ENCODE data around the gene GCHFR. TPM values are rescaled to one million over a fixed set of nuclear protein-coding genes. Genes with fewer than 3 reads are reported as not detected.

The GCHFR gene
- total RNA-seq, 1 donor: 15.5 TPM

DNA sequence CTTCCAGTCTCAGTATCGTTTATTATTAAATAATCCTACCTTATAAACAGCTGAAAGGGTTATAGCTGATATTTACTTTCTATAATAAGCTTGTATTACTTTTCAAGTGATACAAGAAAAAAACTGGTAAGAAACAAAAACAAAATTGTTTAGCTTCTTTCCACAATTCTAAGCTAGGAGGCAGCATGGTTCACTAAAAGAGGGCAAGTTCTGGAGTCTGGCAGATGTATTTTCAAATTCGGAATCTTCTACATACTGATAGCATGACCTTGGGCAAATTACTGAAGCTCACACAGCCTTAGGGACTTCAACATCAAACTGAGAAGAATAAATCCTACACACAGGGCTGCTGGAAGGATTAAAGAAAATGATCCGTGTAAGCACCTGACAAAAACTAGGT lies 21.3 kb downstream of the GCHFR start:
- Histone ChIP-seq H3K4me1 (ENCODE audit: insufficient read depth, low read length) (peaks cover 24% of the 10 kb centered on the region), H3K4me3 (ENCODE audit: low read length) (no peak overlapping the region), H3K9me3 (ENCODE audit: low read depth, low read length) (no peaks in the 10 kb centered on the region), H3K27me3 (ENCODE audit: insufficient read depth, low read length) (no peaks in the 10 kb centered on the region)

DNA sequence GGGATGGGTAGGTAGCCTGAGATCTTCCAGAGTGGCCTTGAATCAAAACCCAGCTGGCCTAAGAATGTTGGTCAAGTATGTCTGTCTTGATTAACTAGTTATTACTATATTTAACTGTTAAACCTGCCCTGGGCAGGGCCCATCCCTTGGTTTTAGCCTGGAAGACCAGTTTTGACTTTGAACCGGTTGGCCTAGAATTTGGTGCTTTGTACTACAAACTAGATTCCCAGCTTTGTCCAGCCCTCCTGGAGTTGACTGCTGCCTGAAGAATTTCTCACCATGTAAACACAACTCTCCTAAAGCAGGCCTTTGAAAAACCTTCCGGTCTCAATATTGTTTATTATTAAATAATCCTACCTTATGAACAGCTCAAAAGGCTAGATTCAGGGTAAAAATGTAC lies 21.9 kb downstream of the GCHFR start:
- no peaks in the 10 kb centered on the region for H3K27me3 ChIP-seq (ENCODE audit: insufficient read depth, low read length)
- H3K9me3 ChIP-seq (ENCODE audit: low read depth, low read length): no peaks in the 10 kb centered on the region
- H3K4me1 ChIP-seq (ENCODE audit: insufficient read depth, low read length): peaks cover 24% of the 10 kb centered on the region
- H3K4me3 ChIP-seq (ENCODE audit: low read length): no peak overlapping the region

DNA sequence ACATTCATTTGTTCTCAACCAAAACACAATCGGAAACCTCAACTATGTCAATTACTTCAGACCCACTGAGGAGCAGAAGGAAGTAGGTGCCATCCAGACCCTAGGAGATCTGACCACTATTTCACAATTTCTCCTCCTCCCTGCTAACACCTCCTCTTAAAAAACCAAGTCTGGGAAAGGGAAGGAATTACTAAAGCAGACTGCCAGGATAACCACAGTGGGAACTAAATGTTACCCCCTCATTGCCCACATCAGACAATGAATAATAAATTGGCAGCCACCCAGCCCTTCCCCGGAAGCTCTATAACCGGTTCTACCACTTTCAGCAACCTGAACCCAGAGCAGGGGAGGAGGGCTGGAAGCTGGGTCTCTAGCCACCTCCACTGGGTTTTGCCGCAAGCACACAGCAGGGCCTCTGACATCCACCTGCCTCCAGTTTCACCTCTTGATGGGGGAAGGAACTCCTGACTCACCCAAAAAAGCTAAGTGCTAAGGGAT lies 23.5 kb downstream of the GCHFR start:
- Histone ChIP-seq H3K27me3 (ENCODE audit: insufficient read depth, low read length) (no peaks in the 10 kb centered on the region), H3K9me3 (ENCODE audit: low read depth, low read length) (no peaks in the 10 kb centered on the region), H3K4me3 (ENCODE audit: low read length) (no peak overlapping the region), H3K4me1 (ENCODE audit: insufficient read depth, low read length) (peaks cover 24% of the 10 kb centered on the region)

DNA sequence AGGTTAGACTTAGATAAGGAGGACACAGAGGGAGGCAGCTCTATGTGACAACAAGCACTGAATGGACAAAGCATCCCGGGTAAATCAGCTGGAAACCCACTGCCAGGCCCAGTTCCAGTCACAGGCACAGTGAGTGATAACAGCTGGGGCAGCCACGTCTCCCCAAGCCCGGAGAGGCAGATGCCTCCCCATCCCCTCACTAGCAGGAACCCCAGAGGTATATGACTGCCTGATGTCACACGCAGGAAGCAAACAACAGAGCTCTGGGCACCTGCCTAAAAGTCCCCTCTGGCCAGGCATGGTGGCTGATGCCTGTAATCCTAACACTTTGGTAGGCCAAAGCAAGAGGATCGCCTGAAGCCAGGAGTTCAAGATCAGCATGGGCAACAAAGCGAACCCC lies 24.1 kb downstream of the GCHFR start:
- peaks cover 24% of the 10 kb centered on the region for H3K4me1 ChIP-seq (ENCODE audit: insufficient read depth, low read length)
- H3K9me3 ChIP-seq (ENCODE audit: low read depth, low read length): no peaks in the 10 kb centered on the region
- H3K27me3 ChIP-seq (ENCODE audit: insufficient read depth, low read length): no peaks in the 10 kb centered on the region
- no peak overlapping the region for H3K4me3 ChIP-seq (ENCODE audit: low read length)

DNA sequence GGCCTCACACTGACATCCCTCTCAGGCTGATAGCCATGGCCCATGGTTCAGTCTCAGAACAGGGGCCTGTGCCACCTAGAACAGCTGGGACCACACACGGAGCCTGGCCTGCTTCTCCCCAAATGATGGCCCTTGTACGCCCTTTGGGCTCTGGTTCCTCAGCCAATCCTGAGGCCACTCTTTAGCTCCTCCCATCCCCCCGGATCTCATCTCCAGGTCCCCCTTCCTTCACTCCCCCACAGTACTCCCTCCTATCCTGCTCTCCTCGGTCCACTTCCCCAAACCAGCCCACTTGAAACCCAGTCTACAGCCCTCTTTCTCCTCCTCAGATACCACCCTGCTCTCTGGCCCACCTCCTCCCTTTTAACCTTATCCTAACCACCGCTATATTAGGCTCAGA lies 25.3 kb downstream of the GCHFR start:
- H3K4me1 ChIP-seq (ENCODE audit: insufficient read depth, low read length): peaks cover 24% of the 10 kb centered on the region
- no peaks in the 10 kb centered on the region for H3K27me3 ChIP-seq (ENCODE audit: insufficient read depth, low read length)
- no peak overlapping the region for H3K4me3 ChIP-seq (ENCODE audit: low read length)
- no peaks in the 10 kb centered on the region for H3K9me3 ChIP-seq (ENCODE audit: low read depth, low read length)

DNA sequence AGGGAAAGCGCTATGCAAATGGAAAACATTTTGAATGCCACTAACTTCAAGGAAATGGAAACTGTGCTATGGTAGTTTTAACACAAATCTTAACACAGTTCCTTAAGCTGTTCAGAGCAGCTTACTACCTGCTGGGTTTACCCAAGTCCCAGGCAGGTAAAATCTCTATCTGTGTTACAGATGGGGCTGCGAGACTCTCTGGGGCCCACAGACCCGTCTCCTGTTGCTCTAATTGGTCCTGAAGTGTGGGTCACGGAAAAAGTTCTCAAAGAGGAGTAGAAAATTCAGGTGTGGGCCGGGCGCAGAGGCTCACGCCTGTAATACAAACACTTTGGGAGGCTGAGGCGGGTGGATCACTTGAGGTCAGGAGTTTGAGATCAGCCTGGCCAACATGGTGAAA lies 26.1 kb downstream of the GCHFR start:
- Histone ChIP-seq H3K27me3 (ENCODE audit: insufficient read depth, low read length) (no peaks in the 10 kb centered on the region), H3K9me3 (ENCODE audit: low read depth, low read length) (no peaks in the 10 kb centered on the region), H3K4me3 (ENCODE audit: low read length) (no peak overlapping the region)

DNA sequence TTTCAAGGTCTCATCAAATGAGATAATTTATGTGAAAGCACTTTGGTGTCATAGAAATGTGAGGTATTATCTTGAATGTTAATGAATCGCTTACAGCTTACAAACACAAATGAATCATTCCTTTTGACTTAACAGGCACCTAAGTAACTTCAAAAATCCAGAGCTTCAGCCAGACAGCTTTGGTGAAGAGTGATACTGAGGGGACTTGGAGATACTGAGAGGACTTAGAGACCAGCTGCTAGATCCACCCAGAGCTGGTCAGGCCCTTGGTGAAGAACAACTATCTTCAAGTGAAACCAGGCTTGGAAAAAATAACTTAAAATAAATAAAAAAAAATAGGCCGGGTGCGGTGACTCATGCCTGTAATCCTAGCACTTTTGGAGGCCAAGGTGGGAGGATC lies 26.9 kb downstream of the GCHFR start:
- Histone ChIP-seq H3K27me3 (ENCODE audit: insufficient read depth, low read length) (no peaks in the 10 kb centered on the region), H3K4me1 (ENCODE audit: insufficient read depth, low read length) (peaks cover 32% of the 10 kb centered on the region), H3K9me3 (ENCODE audit: low read depth, low read length) (no peaks in the 10 kb centered on the region), H3K4me3 (ENCODE audit: low read length) (no peak overlapping the region)

More for the DNA sequence above, 26.1 kb downstream of the GCHFR start:
- peaks cover 25% of the 10 kb centered on the region for H3K4me1 ChIP-seq (ENCODE audit: insufficient read depth, low read length)

DNA sequence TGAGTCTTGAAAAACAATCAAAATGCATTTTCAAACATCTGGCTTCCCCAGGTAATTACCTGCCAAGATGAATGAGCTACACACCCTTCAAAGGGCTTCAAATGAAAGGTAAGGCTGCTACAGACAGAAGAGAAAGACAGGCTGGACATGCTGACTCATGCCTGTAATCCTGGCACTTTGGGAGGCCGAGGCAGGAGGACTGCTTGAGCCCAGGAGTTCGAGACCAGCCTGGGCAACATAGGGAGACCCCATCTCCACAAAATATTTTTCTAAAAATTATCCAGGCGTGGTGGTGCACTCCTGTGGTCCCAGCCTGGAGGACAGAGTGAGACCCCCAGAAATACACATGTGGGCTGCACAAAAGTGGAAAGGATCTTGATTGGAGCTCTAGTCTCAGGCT lies 28.5 kb downstream of the GCHFR start:
- Histone ChIP-seq H3K4me1 (ENCODE audit: insufficient read depth, low read length) (peaks cover 28% of the 10 kb centered on the region), H3K9me3 (ENCODE audit: low read depth, low read length) (no peaks in the 10 kb centered on the region)

DNA sequence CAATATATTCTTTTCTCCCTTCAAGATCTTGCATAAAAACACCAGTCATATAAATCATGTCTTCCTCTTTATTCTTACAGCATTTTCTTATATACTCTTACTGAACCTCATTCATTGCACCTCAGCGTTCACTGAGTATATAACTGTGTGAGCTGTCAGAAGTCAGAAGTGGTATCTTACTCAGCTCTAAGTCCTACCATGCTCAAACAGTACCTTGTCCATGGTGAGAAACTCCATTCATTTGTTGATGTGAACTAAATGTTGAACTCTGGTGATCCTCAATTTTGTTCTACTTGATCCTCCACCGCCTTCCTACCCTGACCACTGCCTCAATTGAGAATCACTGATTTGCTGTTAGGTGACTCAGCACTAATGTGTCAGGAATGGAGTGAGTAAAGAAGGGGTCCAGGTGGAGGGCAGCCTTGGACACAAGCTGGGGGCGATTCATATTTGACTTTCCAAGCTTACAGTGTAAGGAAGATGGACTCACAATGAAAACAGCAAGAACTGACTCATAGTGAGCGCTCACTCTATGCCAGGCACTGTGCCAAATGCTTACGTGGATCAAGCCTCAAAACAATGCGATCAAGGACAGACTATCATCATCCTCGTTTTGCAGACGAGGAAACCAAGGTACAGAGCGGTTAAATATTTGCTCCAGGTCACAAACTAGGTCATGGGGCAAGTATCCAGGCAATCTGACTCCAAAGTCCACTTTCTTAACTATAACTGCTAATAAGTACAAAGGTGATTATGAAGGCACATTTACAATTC lies 29.5 kb downstream of the GCHFR start:
- Histone ChIP-seq H3K4me1 (ENCODE audit: insufficient read depth, low read length) (peaks cover 20% of the 10 kb centered on the region), H3K9me3 (ENCODE audit: low read depth, low read length) (no peaks in the 10 kb centered on the region), H3K27me3 (ENCODE audit: insufficient read depth, low read length) (no peaks in the 10 kb centered on the region), H3K4me3 (ENCODE audit: low read length) (no peak overlapping the region)

More for the DNA sequence above, 28.5 kb downstream of the GCHFR start:
- no peak overlapping the region for H3K4me3 ChIP-seq (ENCODE audit: low read length)
- no peaks in the 10 kb centered on the region for H3K27me3 ChIP-seq (ENCODE audit: insufficient read depth, low read length)

DNA sequence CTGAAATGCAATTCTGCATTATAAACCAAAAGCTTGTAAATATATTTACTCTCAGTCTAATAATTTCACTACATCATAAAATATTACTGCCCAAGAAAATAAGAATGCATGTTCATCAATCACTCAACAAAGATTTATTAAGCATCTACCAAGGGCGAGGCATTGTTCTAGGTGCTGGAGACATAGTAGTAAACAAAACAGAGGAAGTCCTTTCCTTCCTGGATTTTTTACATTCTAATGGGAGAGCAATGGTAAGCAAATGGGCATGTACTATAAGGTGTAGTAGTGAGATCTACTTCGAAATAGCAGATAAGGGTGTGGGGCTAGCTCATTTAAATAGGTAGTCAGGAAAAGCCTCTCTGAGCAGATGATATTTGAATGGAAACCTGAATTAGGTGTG lies 32.2 kb downstream of the GCHFR start:
- Histone ChIP-seq H3K4me1 (ENCODE audit: insufficient read depth, low read length) (peaks cover 14% of the 10 kb centered on the region), H3K27me3 (ENCODE audit: insufficient read depth, low read length) (no peaks in the 10 kb centered on the region), H3K9me3 (ENCODE audit: low read depth, low read length) (no peaks in the 10 kb centered on the region), H3K4me3 (ENCODE audit: low read length) (no peak overlapping the region)

DNA sequence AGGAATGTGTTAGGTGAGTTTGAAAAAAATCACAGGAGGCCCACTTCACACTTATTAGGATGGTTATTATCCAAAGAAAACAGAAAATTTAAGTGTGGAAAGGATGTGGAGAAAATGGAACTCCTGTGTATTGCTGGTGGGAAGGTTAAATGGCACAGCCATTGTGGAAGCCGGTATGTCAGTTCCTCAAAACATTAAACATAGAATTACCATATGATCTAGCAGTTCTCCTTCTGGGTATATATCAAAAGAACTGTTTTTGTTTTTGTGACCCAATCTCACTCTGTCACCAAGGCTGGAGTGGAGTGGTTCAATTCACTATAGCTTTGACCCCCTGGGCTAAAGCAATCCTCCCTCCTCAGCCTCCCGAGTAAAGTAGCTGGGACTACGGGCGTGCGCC lies 32.6 kb downstream of the GCHFR start:
- Histone ChIP-seq H3K27me3 (ENCODE audit: insufficient read depth, low read length) (no peaks in the 10 kb centered on the region), H3K4me1 (ENCODE audit: insufficient read depth, low read length) (peaks cover 14% of the 10 kb centered on the region), H3K4me3 (ENCODE audit: low read length) (no peak overlapping the region), H3K9me3 (ENCODE audit: low read depth, low read length) (no peaks in the 10 kb centered on the region)

DNA sequence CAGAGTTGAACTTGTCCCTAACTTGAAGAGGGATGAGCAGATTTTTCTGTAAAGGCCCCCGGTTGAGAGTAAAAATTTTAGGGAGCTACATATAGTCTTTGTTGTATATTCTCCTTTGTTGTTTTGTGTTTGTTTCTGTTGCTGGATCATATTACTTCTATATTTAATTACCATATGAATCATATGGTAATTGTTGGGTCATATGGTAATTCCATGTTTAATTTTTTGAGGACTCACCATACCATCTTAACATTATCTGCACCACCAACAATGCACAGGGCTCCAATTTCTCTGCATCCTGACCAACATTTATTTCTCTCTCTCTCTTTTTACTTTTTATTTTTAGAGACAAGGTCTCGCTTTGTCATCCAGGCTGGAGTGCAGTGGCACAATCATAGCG lies 35.7 kb downstream of the GCHFR start:
- no peaks in the 10 kb centered on the region for H3K27me3 ChIP-seq (ENCODE audit: insufficient read depth, low read length)
- peaks cover 14% of the 10 kb centered on the region for H3K4me1 ChIP-seq (ENCODE audit: insufficient read depth, low read length)
- H3K4me3 ChIP-seq (ENCODE audit: low read length): no peak overlapping the region
- no peaks in the 10 kb centered on the region for H3K9me3 ChIP-seq (ENCODE audit: low read depth, low read length)

DNA sequence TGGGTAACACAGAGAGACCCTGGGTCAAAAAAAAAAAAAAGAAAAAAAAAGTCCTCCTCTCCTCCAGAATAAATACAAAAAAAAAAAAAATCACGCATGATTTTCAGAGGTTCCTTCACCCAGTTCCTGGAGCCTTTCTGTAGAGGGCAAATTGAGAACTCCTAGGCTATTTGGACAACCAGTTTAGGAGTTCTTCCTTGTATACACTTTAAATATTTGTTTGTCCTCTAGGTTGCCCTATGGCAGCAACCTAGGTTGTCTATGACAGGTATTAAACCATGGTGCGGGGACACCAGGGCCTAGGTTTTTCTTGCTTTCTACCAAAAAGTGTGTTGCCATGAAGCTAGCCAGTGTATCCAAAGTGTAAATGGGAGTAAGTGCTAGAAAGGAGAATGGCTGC lies 39.2 kb downstream of the GCHFR start:
- H3K4me1 ChIP-seq (ENCODE audit: insufficient read depth, low read length): peaks cover 15% of the 10 kb centered on the region
- H3K9me3 ChIP-seq (ENCODE audit: low read depth, low read length): no peaks in the 10 kb centered on the region
- no peaks in the 10 kb centered on the region for H3K27me3 ChIP-seq (ENCODE audit: insufficient read depth, low read length)
- H3K4me3 ChIP-seq (ENCODE audit: low read length): no peak overlapping the region

DNA sequence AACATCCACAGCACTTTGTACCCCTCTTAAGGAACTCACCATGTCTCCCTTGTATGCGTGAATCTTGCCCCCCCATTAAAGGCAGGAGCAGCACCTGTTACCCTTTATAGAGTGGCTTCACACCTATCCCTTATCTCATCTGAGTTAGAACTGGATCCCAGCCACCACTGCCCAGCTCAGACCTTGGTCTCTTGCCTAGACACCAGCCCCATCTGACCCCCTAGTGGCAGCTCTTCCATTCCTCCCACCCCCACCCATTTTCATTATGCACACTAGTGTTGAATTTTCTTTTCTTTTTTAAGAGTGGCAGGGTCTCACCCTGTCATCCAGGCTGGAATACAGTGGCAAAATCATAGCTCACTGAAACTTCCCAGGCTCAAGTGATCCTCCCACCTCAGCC lies 39.8 kb downstream of the GCHFR start:
- H3K27me3 ChIP-seq (ENCODE audit: insufficient read depth, low read length): no peaks in the 10 kb centered on the region
- no peaks in the 10 kb centered on the region for H3K9me3 ChIP-seq (ENCODE audit: low read depth, low read length)
- peaks cover 21% of the 10 kb centered on the region for H3K4me1 ChIP-seq (ENCODE audit: insufficient read depth, low read length)
- no peak overlapping the region for H3K4me3 ChIP-seq (ENCODE audit: low read length)

DNA sequence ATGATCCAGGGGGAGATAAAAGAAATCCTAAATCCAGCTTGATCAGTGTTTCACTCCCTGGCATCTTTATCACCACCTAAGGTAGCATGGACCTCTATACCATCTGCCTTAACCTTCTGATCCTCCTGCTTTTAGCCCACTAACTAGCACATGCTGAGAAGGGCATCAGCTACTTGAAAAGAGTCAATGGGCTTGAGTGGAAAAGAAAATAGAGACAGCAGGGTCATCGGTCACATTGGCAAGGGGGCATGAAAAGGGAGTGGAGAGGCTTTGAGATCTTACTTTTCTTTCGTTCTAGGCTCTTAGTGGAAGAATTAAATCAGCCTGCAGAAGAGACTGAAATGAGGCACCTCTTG lies 42.8 kb downstream of the GCHFR start:
- H3K27me3 ChIP-seq (ENCODE audit: insufficient read depth, low read length): no peaks in the 10 kb centered on the region
- peak overlapping the region; percentile 98 for H3K4me3 ChIP-seq (ENCODE audit: low read length)
- H3K9me3 ChIP-seq (ENCODE audit: low read depth, low read length): no peaks in the 10 kb centered on the region
- H3K4me1 ChIP-seq (ENCODE audit: insufficient read depth, low read length): peaks cover 23% of the 10 kb centered on the region
